Skeletal muscle tissue (tissue), 4 donors: ENCODE data around the gene SEZ6. TPM values are rescaled to one million over a fixed set of nuclear protein-coding genes. Genes with fewer than 3 reads are reported as not detected.

Experiments used
- H3K27ac ChIP-seq: one replicate; pipeline ENCODE4 v1.7.0; 2013; ENCODE audit warnings: mild to moderate bottlenecking, low read depth, low read length, inconsistent platforms
- H3K27me3 ChIP-seq, 3 donors: one replicate each; pipeline ENCODE4 v1.7.0; 2013; ENCODE audit warnings: low read length in 3 of 3; ENCODE audit not compliant: control insufficient read depth in 3 of 3, insufficient read depth in 3 of 3
- H3K36me3 ChIP-seq, 3 donors: one replicate each; pipeline ENCODE4 v1.7.0; 2013; ENCODE audit warnings: low read length in 3 of 3; ENCODE audit not compliant: control insufficient read depth in 3 of 3, insufficient read depth in 3 of 3
- H3K4me1 ChIP-seq, 3 donors: one replicate each; pipeline ENCODE4 v1.7.0; 2013; ENCODE audit warnings: low read length in 3 of 3, mild to moderate bottlenecking in 3 of 3; ENCODE audit not compliant: control insufficient read depth in 3 of 3, insufficient read depth in 3 of 3
- H3K4me3 ChIP-seq, 3 donors: one replicate each; pipeline ENCODE4 v1.7.0; 2013; ENCODE audit warnings: low read length in 3 of 3
- H3K9ac ChIP-seq, 3 donors: one replicate each; pipeline ENCODE4 v1.7.0; 2013; ENCODE audit warnings: low read length in 3 of 3, mild to moderate bottlenecking in 3 of 3, moderate library complexity in 2 of 3, low read depth in 1 of 3
- H3K9me3 ChIP-seq, 3 donors: one replicate each; pipeline ENCODE4 v1.7.0; 2013; ENCODE audit warnings: low read length in 3 of 3; ENCODE audit not compliant: control insufficient read depth in 3 of 3
- total RNA-seq: library from RNA; depleted of rRNA; stranded (reverse); fragments of >200 nt; gene quantifications from one replicate; pipeline ENCODE4 v1.2.3, GENCODE V29; 2014
- donor health status: Osteomylitis.

The SEZ6 gene
- total RNA-seq, 1 donor from 2014 or later: not detected

DNA sequence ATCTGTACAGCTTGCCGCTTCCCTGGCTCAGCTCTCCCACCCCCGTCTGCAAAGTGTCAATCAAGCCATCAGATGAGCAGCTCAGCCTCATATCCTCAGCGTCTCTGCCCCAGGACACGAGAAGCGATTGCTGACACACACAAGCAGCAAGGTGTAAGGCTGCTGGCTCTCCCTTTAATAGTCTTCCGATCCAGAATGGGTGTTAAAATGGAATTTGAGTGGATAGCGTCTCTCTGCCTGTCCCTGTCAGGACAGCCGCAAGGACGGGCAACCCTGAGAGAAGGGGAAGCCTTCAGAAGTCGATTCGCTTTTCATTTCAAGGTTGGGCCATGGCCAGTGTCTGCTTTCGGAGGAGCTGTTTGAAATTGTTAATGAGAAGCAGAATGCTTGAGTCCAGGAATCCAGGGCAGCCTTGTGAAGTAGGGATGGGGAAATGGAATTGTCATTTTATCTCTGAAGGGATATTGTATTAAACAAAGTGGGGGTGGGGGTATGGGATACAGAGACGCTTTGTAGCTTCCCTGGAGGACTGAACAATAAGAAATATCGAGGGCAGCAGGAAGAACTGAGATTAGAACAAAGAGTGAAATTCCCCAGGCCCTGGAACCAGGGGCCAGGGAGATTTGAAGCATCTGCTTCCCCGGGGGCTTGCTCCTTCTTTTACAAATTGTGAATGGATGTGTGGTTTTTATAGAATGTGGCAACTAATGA, 32.4 kb upstream of the SEZ6 start:
- Histone ChIP-seq H3K36me3 (no peaks in the 10 kb centered on the region), H3K27me3 (peaks cover 12 to 21% (median 18%) of the 10 kb centered on the region in 3 donors), H3K4me3 (no peak overlapping the region), H3K9ac (peak overlapping the region in 1 of 3 donors; percentile 14), H3K4me1 (peaks cover 9 to 17% (median 12%) of the 10 kb centered on the region in 3 donors), H3K27ac (no peak overlapping the region), H3K9me3 (peaks cover 0 to 2% (median 2%) of the 10 kb centered on the region in 3 donors)

- Histone ChIP-seq H3K4me3 (no peak overlapping the region), H3K27ac (no peak overlapping the region), H3K9ac (peak overlapping the region in 1 of 3 donors; percentile 14), H3K27me3 (peaks cover 15 to 23% (median 21%) of the 10 kb centered on the region in 3 donors), H3K4me1 (peaks cover 6 to 13% (median 6%) of the 10 kb centered on the region in 3 donors), H3K36me3 (no peaks in the 10 kb centered on the region), H3K9me3 (peaks cover 0 to 2% (median 2%) of the 10 kb centered on the region in 3 donors)
These were observed 31.9 kb upstream of the SEZ6 start for GRCh38 chr17:29037739-29038084.

GRCh38 chr17:29036584-29036983, 30.8 kb upstream of the SEZ6 start:
- H3K4me3 ChIP-seq: no peak overlapping the region
- H3K9ac ChIP-seq: no peak overlapping the region
- peaks cover 3 to 8% (median 6%) of the 10 kb centered on the region in 3 donors for H3K4me1 ChIP-seq
- H3K36me3 ChIP-seq: no peaks in the 10 kb centered on the region
- H3K27ac ChIP-seq: no peak overlapping the region
- peaks cover 23 to 31% (median 25%) of the 10 kb centered on the region in 3 donors for H3K27me3 ChIP-seq
- H3K9me3 ChIP-seq: peaks cover 0 to 2% (median 2%) of the 10 kb centered on the region in 3 donors

DNA sequence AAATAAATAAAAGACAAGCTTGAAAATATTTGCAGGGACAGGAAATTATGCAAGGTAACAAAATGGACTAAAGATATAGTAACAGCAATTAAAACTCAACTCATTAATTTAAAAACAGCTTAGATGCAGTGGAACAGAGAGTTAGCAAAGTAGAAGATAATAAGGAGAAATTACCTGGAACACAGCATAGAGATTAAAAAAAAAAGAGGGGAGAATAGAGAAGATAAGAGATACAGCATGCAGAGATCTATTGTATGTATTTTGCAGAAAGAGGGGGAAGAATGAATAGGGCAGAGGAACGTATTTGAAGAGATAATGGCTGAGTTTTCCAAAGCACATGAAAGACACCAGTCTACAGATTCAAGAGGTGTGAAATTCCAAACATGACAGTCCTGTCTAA, 28.7 kb upstream of the SEZ6 start:
- Histone ChIP-seq H3K36me3 (no peaks in the 10 kb centered on the region), H3K9me3 (peaks cover 0 to 2% (median 2%) of the 10 kb centered on the region in 3 donors), H3K27ac (no peak overlapping the region), H3K9ac (no peak overlapping the region), H3K4me1 (peaks cover 0 to 3% (median 2%) of the 10 kb centered on the region in 3 donors), H3K27me3 (peaks cover 23 to 39% (median 28%) of the 10 kb centered on the region in 3 donors), H3K4me3 (no peak overlapping the region)

GRCh38 chr17:29032857-29033197, 27.0 kb upstream of the SEZ6 start:
- H3K9ac ChIP-seq: no peak overlapping the region
- H3K27me3 ChIP-seq: peaks cover 17 to 35% (median 29%) of the 10 kb centered on the region in 3 donors
- H3K9me3 ChIP-seq: peaks cover 0 to 2% (median 2%) of the 10 kb centered on the region in 3 donors
- no peak overlapping the region for H3K27ac ChIP-seq
- no peak overlapping the region for H3K4me3 ChIP-seq
- no peaks in the 10 kb centered on the region for H3K36me3 ChIP-seq
- no peaks in the 10 kb centered on the region for H3K4me1 ChIP-seq

- Histone ChIP-seq H3K4me3 (no peak overlapping the region), H3K27me3 (peaks cover 11 to 33% (median 23%) of the 10 kb centered on the region in 3 donors)
These were observed 26.4 kb upstream of the SEZ6 start for GRCh38 chr17:29032013-29032856.

GRCh38 chr17:29031488-29031887, 25.7 kb upstream of the SEZ6 start:
- Histone ChIP-seq H3K9me3 (peaks cover 0 to 2% (median 2%) of the 10 kb centered on the region in 3 donors), H3K4me3 (no peak overlapping the region), H3K27ac (no peak overlapping the region), H3K9ac (no peak overlapping the region), H3K27me3 (peaks cover 10 to 35% (median 21%) of the 10 kb centered on the region in 3 donors), H3K4me1 (no peaks in the 10 kb centered on the region), H3K36me3 (no peaks in the 10 kb centered on the region)

More at GRCh38 chr17:29032013-29032856, 26.4 kb upstream of the SEZ6 start:
- Histone ChIP-seq H3K9ac (no peak overlapping the region), H3K36me3 (no peaks in the 10 kb centered on the region), H3K27ac (no peak overlapping the region), H3K9me3 (peaks cover 0 to 2% (median 2%) of the 10 kb centered on the region in 3 donors), H3K4me1 (no peaks in the 10 kb centered on the region)

DNA sequence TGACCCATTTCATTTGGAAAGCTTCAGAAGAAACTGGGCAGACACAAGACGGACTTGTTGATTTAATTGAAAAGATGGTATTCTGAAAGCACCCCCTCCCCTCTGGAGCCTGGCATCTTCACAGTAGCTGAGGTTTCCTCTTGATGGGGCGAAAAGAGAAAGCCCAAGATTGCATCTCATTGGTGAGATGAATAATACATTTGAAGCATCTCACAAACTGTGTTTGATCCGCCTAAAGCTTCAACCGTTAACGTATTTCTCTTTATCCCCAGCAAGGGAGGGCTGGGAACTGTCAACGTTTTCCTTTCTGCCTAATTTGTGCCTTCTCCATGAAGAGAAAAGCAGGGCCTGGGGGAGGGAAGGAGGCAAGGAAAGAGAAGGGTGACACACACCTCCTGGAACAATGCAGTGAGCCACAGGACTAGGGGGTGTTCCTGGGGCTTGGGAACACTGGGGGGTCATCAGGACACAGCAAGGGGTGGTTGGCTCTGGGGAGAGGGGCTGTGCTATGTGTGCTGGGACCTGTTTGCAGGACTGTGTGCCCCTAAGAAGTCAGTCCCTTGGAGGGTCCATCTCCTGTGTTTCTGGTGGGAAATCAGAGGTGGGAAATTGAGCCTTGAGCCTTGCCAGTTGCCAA, 18.6 kb upstream of the SEZ6 start:
- Histone ChIP-seq H3K9ac (no peak overlapping the region), H3K9me3 (no peaks in the 10 kb centered on the region), H3K4me3 (no peak overlapping the region), H3K27me3 (peaks cover 20 to 55% (median 32%) of the 10 kb centered on the region in 3 donors), H3K36me3 (no peaks in the 10 kb centered on the region), H3K27ac (no peak overlapping the region), H3K4me1 (peaks cover 0 to 3% (median 0%) of the 10 kb centered on the region in 3 donors)

DNA sequence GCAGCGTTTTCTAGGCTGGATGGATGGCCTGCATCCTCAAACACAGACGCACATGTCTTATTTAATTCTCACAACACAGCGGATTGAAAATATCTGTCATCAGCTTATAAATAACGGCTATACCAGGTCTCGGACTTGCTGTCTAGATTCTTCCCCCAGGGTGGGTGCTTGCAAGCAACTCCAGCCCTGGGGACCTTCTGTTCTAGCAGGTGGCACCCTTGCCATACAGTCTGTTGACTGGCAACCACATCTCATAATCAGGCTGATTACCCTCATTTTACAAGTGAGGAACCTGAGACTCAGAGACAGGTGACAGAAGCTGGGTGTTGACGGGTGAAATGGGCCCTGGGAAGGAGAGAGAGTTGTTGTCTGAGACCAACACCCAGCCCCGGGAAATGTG, 16.2 kb upstream of the SEZ6 start:
- H3K4me1 ChIP-seq: peaks cover 0 to 4% (median 0%) of the 10 kb centered on the region in 3 donors
- no peaks in the 10 kb centered on the region for H3K9me3 ChIP-seq
- H3K9ac ChIP-seq: no peak overlapping the region
- peaks cover 39 to 68% (median 49%) of the 10 kb centered on the region in 3 donors for H3K27me3 ChIP-seq
- no peaks in the 10 kb centered on the region for H3K36me3 ChIP-seq
- H3K27ac ChIP-seq: no peak overlapping the region
- H3K4me3 ChIP-seq: no peak overlapping the region
